SKM-1 (cell line): ENCODE data around the gene ITPKB.
A peak's percentile ranks its signal among the peaks of the same experiment; 100 is the strongest.
"Not testable (repeated sequence)": the region's sequence is repeated elsewhere in the genome, so short reads cannot be mapped to it uniquely, and the experiment has no call there.

Experiments
- DNase-seq: peaks from one replicate; lab custom pipeline; 2025; ENCODE audit not compliant: unreplicated experiment; lab: John Stamatoyannopoulos, UW

ITPKB gene

DNA sequence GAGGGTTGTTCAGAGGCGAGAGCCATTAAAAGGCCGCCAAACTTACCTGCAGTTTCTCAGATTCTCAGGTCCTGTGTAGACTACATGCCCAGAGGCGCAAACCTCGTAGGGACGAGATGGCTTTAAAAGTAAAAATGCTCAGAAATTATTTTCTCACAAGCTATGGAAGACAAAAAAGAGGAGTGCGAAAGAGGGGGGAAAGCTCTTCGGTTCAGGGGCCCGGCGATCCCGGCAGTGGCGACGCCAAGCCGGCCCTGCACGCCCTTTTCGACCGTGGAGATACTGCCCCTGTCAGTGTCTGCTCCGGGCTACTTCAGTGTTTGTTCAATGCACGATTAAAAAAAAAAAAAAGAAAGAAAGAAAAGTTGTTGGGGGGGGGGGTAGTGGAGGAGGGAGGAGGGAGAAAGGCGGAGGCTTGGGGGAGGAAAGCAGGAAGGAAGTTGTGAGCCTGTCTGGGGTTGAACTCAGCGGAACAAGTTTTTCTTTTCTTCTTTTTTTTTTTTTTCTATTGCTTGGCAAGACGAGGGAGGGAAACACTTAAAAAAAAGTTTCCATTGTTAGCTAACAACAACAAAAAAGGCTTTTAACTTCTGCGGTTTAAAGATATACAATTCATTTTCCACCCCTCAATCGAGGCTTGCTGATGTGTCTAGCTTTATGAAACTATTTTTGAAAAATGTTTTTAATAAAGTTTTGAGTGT lies at the start of gene ITPKB:
ITPKB (minus strand) TSS at position 288 of the 701 bp plus-strand sequence. CDS start 1,824 bp downstream, outside the sequence.
- DNase-seq = peak; percentile 89

GRCh38 chr1:226787638-226788037 lies 48.6 kb upstream of the ITPKB start:
- DNase-seq = no peak

DNA sequence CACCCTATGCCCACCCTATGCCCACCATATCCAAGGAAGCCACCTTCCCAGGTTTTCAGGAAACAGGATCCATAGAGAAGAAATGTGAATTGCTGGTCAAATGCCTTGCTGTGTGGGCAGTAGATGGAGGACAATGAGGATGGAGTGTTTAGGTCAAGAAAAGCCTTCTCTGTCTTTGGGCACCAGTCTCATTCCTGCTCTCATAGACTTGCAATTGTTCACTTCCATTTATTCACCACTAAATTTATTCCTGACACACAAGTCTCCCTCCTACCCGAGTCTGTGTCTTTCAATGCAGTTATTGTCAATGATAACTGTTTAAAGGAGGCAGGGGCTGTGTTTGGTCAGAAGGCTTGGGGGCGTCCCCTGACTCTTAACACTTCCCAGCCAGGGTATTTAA lies 48.0 kb upstream of the ITPKB start:
- no peak for DNase-seq

DNA sequence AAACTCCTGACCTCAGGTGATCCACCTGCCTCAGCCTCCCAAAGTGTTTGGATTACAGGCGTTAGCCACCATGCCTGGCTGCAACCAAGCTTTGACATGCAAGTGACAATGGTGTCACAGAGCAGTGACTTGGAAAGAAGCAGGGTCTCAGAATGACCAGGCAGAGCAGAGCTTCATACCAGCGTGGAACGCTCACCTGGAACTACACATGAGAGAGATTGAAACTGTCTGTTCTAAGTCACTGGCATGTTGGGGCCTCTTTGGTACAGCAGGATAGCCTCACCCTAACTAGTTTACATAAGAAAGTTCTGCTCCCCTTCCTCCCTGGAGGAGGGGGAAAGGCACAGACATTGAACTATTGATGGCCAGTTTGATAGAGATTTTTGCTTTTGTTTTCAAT lies 47.5 kb upstream of the ITPKB start:
- no peak for DNase-seq

DNA sequence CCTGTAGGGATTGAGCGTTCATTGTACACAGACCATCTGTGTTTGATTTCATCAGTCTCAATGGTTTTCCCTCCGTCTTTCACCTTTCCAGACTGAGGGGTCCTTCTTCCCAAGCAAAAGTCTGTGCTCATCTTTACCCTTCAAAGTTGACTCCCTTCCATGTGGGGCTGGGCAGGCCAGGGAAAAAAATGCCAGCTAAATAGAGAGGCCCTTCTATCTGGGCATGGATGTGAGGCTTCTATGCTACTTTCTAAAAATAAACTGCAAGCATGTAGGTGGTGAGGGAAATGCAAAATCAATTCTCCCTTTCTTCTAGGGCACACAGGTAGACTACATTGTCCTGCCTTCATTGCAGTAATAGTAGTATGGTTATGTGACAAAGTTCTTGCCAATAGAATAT lies 46.7 kb upstream of the ITPKB start:
- DNase-seq = no peak

DNA sequence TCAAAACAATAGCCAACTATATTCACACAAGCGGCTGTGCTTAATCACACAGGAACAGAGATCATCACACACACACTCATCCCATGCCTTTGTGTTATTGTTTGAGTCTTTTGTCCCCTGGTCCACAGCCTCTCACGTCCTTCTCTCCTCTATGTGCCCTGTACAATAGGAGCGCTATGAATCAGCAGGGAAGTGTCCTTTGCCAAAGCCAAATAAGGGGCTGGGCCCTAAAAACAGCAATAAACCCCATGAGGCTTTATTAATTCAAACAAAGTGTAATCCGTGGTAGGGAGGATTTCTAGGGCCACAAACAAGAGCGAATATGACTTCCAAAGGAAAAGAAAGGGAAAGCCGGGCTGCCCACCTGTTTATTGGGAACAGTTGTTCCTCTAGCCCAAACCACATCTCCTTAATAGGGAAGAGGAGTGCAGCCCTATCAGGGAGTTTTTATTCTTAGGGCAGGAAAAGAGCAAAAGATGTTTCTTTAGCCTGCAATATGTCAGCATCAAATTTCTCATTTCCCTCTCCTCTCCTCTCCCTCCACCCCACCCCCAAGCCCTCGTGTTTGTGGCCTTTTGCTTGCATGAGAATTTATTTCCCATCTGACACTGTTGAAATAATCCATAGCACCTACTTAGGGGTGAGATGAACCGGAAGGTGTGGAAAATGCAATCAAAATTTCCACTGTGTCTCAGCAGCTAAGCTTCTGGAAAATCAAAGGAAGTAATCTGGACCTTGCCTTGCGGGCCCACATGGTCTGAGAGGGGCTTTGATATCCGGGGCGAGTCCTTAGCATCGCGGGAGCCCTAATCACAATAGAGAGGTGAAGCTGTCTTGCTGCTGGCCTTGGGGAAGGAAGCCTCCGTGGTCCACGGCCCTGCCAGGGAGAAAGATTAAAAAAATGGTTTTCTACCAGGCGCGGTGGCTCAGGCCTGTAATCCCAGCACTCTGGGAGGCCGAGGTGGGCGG lies 45.3 kb upstream of the ITPKB start:
- DNase-seq = no peak

GRCh38 chr1:226782845-226783601 lies 43.9 kb upstream of the ITPKB start:
- no peak for DNase-seq

DNA sequence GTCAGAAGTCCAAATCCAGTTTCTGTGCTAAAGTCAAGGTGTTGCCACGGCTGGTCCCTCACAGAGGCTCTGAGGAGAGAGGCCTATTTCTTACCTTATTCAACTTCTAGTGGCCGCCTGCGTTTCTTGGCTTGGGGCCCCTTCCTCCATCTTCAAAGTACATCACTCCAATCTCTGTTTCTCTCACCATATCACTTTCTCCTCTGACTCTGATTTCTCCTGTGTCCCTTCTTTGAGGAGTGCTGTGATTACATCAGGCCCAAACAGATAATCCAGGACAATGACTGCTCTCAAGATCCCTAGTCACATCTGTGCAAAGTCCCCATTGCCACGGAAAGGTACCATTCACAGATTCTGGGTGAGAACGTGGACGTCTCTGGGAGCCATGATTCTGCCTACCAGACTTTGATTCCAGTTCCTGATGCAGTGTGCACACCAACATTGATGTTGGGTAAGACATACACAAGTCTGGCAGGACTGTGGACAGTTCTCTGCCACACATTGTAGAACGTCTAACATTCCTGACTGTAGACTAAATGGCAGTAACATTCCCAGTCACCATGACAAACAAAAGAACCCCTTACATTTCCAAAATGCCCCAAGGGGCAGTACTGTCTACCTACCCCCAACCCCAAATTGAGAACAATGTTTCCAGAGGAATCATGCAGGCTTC lies 43.0 kb upstream of the ITPKB start:
- DNase-seq = no peak

- DNase-seq = no peak
Measured at GRCh38 chr1:226779561-226779960, 40.5 kb upstream of the ITPKB start.

DNA sequence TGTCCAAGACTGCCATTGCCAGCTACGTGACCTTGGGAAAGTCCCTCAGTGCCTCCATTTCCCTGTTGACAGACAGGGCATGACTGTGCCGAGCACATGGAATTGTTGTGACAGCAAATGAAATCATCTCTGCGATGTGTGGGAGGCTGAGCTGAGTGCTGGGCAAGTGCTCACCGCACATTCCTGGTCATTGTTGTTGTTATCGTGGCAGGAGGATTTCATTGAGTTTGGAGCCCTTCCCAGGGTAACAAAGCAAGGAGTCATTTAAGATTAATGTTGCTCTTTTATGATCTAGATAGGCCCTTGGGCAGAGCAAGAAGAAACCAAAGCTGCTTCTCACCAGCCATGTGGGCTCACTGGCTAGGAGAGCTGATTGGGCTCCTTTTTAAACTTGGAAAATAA lies 39.6 kb upstream of the ITPKB start:
- no peak for DNase-seq

DNA sequence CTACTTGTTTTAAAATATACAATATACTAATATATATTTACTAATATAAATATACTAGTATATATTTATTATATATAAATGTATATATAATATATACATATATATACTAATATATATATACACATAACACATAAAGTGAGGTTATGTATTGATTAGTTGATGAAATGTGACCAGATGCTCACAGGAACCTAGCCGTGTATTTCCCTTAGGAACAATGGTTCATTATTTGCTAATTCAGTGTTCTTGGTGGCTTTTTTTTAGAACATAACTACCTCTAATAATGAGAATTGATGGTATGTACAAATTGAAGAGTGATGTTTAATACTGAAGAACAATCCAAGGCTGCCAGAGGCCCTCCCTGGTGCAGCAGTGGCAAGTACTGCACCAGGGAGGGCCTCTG lies 37.9 kb upstream of the ITPKB start:
- DNase-seq = no peak

GRCh38 chr1:226776066-226776465 lies 37.0 kb upstream of the ITPKB start:
- DNase-seq = no peak

DNA sequence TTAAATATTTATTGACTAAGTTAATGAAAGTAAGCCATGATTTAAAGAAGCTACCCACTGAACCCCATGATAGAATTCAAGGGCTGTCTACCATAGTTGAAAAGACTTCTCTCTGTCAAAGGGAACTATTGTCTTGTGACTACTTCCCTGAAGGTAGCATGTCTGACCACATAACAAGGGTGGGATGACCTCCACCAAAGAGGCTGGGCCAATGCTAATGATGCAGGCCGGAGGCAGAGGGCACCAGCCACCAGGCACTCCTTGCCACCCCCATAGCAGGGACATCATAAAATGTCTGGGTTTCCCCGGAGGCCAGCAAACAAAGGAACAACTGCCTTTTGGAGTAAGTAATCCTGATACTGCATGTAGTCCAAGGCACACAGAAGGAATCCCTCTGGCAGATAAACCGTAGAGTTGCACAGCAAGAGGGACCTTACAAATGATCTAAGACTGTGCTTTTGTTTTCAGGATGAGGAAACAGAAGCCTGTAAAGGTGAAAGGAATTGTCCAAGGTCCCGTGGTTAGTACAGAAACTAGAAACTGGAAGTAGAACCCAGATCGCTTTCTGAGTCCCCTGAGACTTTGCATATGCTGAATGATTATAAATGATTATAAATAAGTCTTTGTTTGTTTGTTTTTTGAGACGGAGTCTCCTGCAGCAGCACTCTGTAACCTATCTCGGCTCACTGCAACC lies 33.5 kb upstream of the ITPKB start:
- no peak for DNase-seq

DNA sequence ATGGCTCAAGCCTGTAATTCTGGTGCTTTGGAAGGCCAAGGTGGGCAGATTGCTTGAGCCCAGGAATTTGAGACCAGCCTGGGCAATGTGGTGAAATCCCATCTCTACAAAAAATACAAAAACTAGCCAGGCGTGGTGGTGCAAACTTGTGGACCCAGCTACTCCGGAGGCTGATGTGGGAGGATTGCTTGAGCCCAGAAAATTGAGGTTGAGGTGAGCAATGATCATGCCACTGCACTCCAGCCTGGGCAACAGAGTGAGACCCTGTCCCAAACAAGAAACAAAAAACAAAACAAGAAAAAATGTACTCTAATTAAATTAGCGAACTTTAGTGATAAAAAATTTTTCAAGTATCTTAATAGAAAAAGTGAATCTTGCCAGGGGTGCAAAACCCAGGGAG lies 28.1 kb upstream of the ITPKB start:
- not testable (repeated sequence) for DNase-seq

DNA sequence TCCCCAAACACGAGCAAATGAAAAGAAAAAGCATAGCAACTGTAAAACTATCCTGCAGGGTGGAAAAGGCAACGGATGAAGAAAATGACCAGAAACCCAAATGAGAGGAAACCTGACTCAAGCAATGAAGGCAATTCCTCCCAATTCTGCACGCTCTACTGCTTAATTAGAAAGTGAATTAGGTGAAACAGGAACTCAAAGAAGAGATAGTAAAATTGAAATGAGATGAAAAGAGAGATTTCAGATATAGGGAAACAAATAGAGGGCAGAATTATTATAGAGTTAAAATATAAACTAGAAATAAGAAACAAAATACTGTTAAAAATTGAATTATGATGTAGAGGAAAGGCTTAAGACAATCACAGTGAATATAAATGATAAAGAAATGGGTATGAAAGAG lies 27.5 kb upstream of the ITPKB start:
- DNase-seq = no peak

- no peak for DNase-seq
Measured at GRCh38 chr1:226764533-226764932, 25.5 kb upstream of the ITPKB start.

- DNase-seq = no peak
Measured at GRCh38 chr1:226763905-226764264, 24.8 kb upstream of the ITPKB start.

DNA sequence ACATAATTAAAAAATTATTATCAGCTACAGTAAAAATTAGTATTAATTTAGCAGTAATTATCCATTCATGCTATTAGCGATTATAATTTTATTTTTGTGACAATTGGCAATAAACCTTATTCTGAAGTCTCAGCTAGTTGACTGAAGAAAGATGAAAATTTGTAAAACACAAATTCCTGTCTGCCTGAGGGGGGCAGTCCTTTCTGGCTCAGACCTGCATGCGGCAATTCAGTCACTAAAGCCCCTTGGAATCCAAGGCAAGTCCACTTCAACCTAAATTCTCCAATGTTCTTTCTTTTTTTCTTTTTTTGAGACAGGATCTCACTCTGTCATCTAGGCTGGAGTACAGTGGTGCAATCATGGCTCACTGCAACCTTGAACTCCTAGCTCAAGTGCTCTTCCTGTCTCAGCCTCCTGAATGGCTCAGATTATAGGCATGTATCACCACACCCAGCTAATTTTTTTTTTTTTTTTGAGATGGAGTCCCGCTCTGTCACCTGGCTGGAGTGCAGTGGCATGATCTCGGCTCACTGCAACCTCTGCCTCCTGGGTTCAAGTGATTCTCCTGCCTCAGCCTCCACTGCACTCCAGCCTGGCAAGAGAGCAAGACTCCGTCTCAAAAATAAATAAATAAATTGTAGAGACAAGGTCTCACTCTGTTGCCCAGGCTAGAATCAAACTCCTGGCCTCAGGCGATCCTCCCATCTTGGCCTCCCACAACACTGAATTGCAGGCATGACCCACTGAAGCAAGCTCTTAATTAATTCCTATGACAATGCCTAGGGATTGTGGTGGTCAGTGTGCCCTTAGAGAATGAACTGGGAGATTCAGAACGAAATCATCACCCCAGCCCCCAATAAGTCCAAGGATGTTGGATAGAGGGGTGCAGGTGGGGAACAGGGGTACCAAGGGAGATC lies 24.2 kb upstream of the ITPKB start:
- no peak for DNase-seq

DNA sequence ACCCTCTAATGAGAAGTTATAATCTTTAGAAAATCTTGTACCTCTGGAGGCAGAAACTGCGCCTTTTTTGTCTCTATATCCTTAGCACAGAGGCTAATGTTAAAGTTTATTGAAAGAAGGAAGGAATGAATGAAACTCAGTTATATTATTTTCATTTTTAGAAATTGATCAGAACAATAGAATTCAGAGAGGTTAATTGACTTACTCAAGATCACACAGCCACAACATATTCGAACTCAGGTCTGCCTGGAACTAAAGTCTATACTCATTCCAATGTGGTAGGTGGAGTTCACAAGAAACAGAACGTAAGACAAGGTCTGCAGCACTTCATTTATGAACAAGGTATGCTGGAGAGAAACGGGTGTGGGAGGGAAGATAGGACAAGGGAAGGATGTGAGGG lies 23.0 kb upstream of the ITPKB start:
- DNase-seq = no peak
